HG03521 (cell line): ENCODE data around the gene GPC2.
"Not testable (repeated sequence)": the region's sequence is repeated elsewhere in the genome, so short reads cannot be mapped to it uniquely, and the experiment has no call there.

ENCODE experiments used
- ATAC-seq: cut with Tn5 transposase; IDR thresholded peaks from one replicate; pipeline ENCODE4 v1.9.1; 2021; ENCODE audit warnings: mild to moderate bottlenecking, moderate library complexity; ENCODE audit not compliant: unreplicated experiment

GPC2 gene

GRCh38 chr7:100153708-100154535, 23.3 kb downstream of the GPC2 start:
- ATAC-seq: no peak

- ATAC-seq: no peak
Measured at GRCh38 chr7:100152937-100153666, 24.1 kb downstream of the GPC2 start.

GRCh38 chr7:100152404-100152803, 24.8 kb downstream of the GPC2 start:
- no peak for ATAC-seq

GRCh38 chr7:100148559-100149328, 28.4 kb downstream of the GPC2 start, which contains the start of gene LAMTOR4:
Gene LAMTOR4 (plus strand): TSS chr7:100148918. CDS start chr7:100148973, 55 bp downstream.
- peak; percentile 97 for ATAC-seq

GRCh38 chr7:100148225-100148558, 29.0 kb downstream of the GPC2 start:
- no peak for ATAC-seq

GRCh38 chr7:100147278-100147677, 29.9 kb downstream of the GPC2 start:
- no peak for ATAC-seq

- ATAC-seq: not testable (repeated sequence)
Measured at GRCh38 chr7:100146350-100146749, 30.8 kb downstream of the GPC2 start.

GRCh38 chr7:100142461-100142860, 34.7 kb downstream of the GPC2 start:
- no peak for ATAC-seq

GRCh38 chr7:100141555-100141949, 35.6 kb downstream of the GPC2 start:
- ATAC-seq: no peak

- ATAC-seq: no peak
Measured at GRCh38 chr7:100137851-100138760, 39.1 kb downstream of the GPC2 start.

- ATAC-seq: peak; percentile 67
Measured at GRCh38 chr7:100132697-100133151, 44.5 kb downstream of the GPC2 start.

- no peak for ATAC-seq
Measured at GRCh38 chr7:100132126-100132525, 45.1 kb downstream of the GPC2 start.

GRCh38 chr7:100130608-100131453, 46.4 kb downstream of the GPC2 start:
- ATAC-seq: no peak

- ATAC-seq: not testable (repeated sequence)
Measured at GRCh38 chr7:100130220-100130607, 47.0 kb downstream of the GPC2 start.

GRCh38 chr7:100128637-100128963, 48.6 kb downstream of the GPC2 start:
- no peak for ATAC-seq

GRCh38 chr7:100127866-100128636, 49.1 kb downstream of the GPC2 start:
- ATAC-seq: no peak

- peak; percentile 67 for ATAC-seq
Measured at GRCh38 chr7:100126931-100127865, 50.0 kb downstream of the GPC2 start, which contains the start of gene MBLAC1. Gene MBLAC1 (plus strand): TSS chr7:100126967. CDS start chr7:100127396, 429 bp downstream.
